ENCODE measurements around the gene HOMEZ. TPM values are rescaled to one million over a fixed set of nuclear protein-coding genes. Genes with fewer than 3 reads are reported as not detected.

HOMEZ gene
- total and polyA plus RNA-seq, 2 donors (not counting 3 experiments of a cell fraction or from before 2014, with no cell fraction given): 11.3 to 16.8 TPM

- Histone ChIP-seq H2AFZ (ENCODE audit: low read depth, low read length) (no peak overlapping the region), H3K4me2 (ENCODE audit: insufficient read depth, low read length) (peak overlapping the region; percentile 88), H3K9ac (replicated peaks; ENCODE audit: extremely low read depth, insufficient read depth, low read length) (peak overlapping the region; percentile 85), H4K20me1 (replicated peaks; ENCODE audit: control insufficient read depth, extremely low read depth, insufficient read depth, low read length) (no peaks in the 10 kb centered on the region), H3K4me3 (replicated peaks in 1 of 3; ENCODE audit: insufficient read depth in 1 of 3, low read depth in 1 of 3, low read length in 3 of 3) (peak overlapping the region in 2 of 3 experiments; percentile 89 to 92), H3K9me1 (replicated peaks; ENCODE audit: control insufficient read depth, extremely low read depth, insufficient read depth, low read length) (no peaks in the 10 kb centered on the region), H3K27me3 (ENCODE audit: control insufficient read depth in 2 of 2, insufficient read depth in 2 of 2, low read length in 2 of 2) (no peaks in the 10 kb centered on the region), H3K79me2 (ENCODE audit: control insufficient read depth, insufficient read depth, low read length) (peaks cover 48% of the 10 kb centered on the region), H3K9me3 (replicated peaks; ENCODE audit: control insufficient read depth, insufficient read depth, low read length) (no peaks in the 10 kb centered on the region), H3K27ac (ENCODE audit: insufficient read depth, low read depth, low read length) (peak overlapping the region; percentile 78), H3K4me1 (ENCODE audit: control insufficient read depth, extremely low read depth, insufficient read depth, low read length) (peaks cover 25% of the 10 kb centered on the region), H3K36me3 (ENCODE audit: control insufficient read depth in 2 of 2, extremely low read depth in 1 of 2, insufficient read depth in 2 of 2, low read length in 2 of 2) (peaks cover 0 to 12% of the 10 kb centered on the region in 2 experiments)
- DNase-seq (ENCODE audit: low read depth, low spot score) (no peak), FAIRE-seq (no peak)
- dilution Hi-C loops (cut with MboI; ENCODE audit: extremely low pct_ligation_motif_present, low sequenced_read_pairs) (no loop called here), intact Hi-C loops (cut with micrococcal nuclease) (no loop called here)
- BruUV-seq (replicated peaks): no TSS peak
- ChIA-PET POLR2A (interaction anchor here (1.0 to 1.2 kb wide), 2 partner anchors 13 to 16 kb away, joined by 3 to 6 read pairs; partner anchors contain the start of gene PABPN1), CTCF (interaction anchor here (1.0 to 3.2 kb wide), 2 partner anchors 14 to 19 kb away, joined by 3 to 17 read pairs; partner anchors contain the start of gene PABPN1)
- TF ChIP-seq JUN (IDR thresholded peaks at IDR 0.05; ENCODE audit: borderline replicate concordance, insufficient read depth, insufficient read length, low read depth): no peak
- TF ChIP-seq CTCF (IDR thresholded peaks at IDR 0.05; ENCODE audit: extremely low read depth in 1 of 2, insufficient read depth in 1 of 2, low read depth in 1 of 2, low read length in 2 of 2): no peak
- no peak for TF ChIP-seq FOS (IDR thresholded peaks at IDR 0.05; ENCODE audit: borderline replicate concordance, insufficient read depth, low read length)
- TF ChIP-seq, protein P1, sequence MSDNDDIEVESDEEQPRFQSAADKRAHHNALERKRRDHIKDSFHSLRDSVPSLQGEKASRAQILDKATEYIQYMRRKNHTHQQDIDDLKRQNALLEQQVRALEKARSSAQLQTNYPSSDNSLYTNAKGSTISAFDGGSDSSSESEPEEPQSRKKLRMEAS (IDR thresholded peaks at IDR 0.05; ENCODE audit: insufficient read depth, insufficient read length): no peak
These were observed 22.0 kb upstream of the HOMEZ start for GRCh38 chr14:23307687-23308644.

Measured in endothelial cell of umbilical vein (primary cell).